ENCODE measurements around the gene ADH5.
"Not testable (repeated sequence)": the region's sequence is repeated elsewhere in the genome, so short reads cannot be mapped to it uniquely, and the experiment has no call there.

ADH5 gene

DNA sequence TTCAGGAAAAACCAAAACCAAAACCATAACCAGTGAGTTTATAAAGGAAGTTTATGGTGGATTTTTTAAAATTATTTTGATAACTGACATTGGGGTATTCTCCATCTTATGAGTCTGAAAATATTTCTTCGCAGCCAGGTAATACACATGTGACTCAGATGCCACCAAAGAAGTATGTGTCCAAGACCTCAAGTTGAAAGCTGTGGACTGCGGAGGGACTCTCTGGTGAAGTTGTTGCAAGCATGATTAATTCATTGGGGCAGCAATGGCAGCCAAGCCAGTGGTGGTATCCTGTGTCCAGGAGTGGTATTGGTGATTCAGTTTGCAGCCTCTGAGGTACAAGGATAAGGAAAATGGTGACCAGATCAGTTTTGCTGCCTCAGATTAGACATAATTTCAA, 14.0 kb upstream of the ADH5 start:
- H3K4me3 ChIP-seq (ENCODE audit: control insufficient read depth, low read depth, low read length): no peak overlapping the region
- no peak for DNase-seq (ENCODE audit: low read depth)
- TF ChIP-seq CTCF (IDR thresholded peaks at IDR 0.05; ENCODE audit: control insufficient read depth, insufficient read depth, low read depth, low read length, missing control alignments): no peak

- TF ChIP-seq CTCF (IDR thresholded peaks at IDR 0.05; ENCODE audit: control insufficient read depth, insufficient read depth, low read depth, low read length, missing control alignments): no peak
- DNase-seq (ENCODE audit: low read depth): no peak
- no peak overlapping the region for H3K4me3 ChIP-seq (ENCODE audit: control insufficient read depth, low read depth, low read length)
Measured at GRCh38 chr4:99100876-99101275, 12.3 kb upstream of the ADH5 start.

GRCh38 chr4:99099814-99100213, 11.2 kb upstream of the ADH5 start:
- H3K4me3 ChIP-seq (ENCODE audit: control insufficient read depth, low read depth, low read length); DNase-seq (ENCODE audit: low read depth): not testable (repeated sequence)

- no peak for DNase-seq (ENCODE audit: low read depth)
- no peak for TF ChIP-seq CTCF (IDR thresholded peaks at IDR 0.05; ENCODE audit: control insufficient read depth, insufficient read depth, low read depth, low read length, missing control alignments)
- no peak overlapping the region for H3K4me3 ChIP-seq (ENCODE audit: control insufficient read depth, low read depth, low read length)
Measured at GRCh38 chr4:99099311-99099710, 10.7 kb upstream of the ADH5 start.

DNA sequence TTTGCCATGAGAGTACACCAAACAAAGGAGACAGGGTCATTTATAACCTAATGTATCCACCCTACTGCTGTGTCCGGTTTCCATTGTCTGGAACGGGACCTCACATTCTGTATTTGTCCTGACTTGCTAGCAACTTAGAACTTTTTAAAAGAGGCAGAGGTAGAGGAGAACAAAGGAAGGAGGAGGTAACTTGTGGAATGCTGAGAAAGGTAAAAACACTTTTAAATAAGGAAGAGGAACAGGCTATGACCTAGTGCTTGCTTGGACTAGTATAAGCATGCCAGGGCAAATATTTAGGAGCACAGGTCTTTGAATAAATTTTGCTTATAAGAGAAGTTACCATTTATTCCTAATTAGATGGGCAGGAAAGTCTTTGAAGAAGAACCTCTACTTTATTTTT, 3.3 kb upstream of the ADH5 start:
- DNase-seq (ENCODE audit: low read depth); H3K4me3 ChIP-seq (ENCODE audit: control insufficient read depth, low read depth, low read length): not testable (repeated sequence)

GRCh38 chr4:99091216-99091575, 2.6 kb upstream of the ADH5 start:
- no peak for DNase-seq (ENCODE audit: low read depth)
- TF ChIP-seq CTCF (IDR thresholded peaks at IDR 0.05; ENCODE audit: control insufficient read depth, insufficient read depth, low read depth, low read length, missing control alignments): no peak
- H3K4me3 ChIP-seq (ENCODE audit: control insufficient read depth, low read depth, low read length): no peak overlapping the region

GRCh38 chr4:99090481-99091215, 2.1 kb upstream of the ADH5 start:
- no peak for DNase-seq (ENCODE audit: low read depth)
- no peak overlapping the region for H3K4me3 ChIP-seq (ENCODE audit: control insufficient read depth, low read depth, low read length)
- no peak for TF ChIP-seq CTCF (IDR thresholded peaks at IDR 0.05; ENCODE audit: control insufficient read depth, insufficient read depth, low read depth, low read length, missing control alignments)

DNA sequence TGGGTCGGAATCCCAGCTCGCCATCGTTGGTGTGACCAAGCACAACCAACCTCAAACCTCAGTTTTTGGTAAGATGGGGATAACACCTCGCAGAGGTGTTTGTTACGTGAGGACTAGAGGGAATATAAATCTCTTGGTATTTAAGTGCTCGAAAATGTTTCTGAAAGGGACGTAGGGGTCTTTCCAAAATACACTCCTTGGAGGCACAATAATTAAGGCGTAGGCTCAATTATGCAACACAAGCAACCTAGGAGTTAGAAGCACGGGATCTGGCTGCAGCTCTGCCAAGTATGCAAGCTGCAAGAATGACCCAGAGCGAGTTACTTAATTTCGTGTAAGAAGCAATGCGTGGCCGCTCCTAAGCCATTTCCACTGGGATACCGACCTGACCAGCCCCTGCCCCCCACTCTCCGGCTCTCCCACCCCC, 552 bp downstream of the ADH5 start:
- H3K4me3 ChIP-seq (ENCODE audit: control insufficient read depth, low read depth, low read length): peak overlapping the region; percentile 67
- peak; percentile 71 for DNase-seq (ENCODE audit: low read depth)
- no peak for TF ChIP-seq CTCF (IDR thresholded peaks at IDR 0.05; ENCODE audit: control insufficient read depth, insufficient read depth, low read depth, low read length, missing control alignments)
